Smooth muscle cell (in vitro differentiated cells): ENCODE measurements around the gene APBB2. TPM values are rescaled to one million over a fixed set of nuclear protein-coding genes. Genes with fewer than 3 reads are reported as not detected.

Experiments
- DNase-seq: peaks from one replicate; lab custom pipeline; 2025; ENCODE audit not compliant: unreplicated experiment; lab: John Stamatoyannopoulos, UW
- H2AFZ ChIP-seq: fragments of 200-600 bp; sonication (generic); 2 replicates; pipeline ENCODE4 v1.6.0; 2016; ENCODE audit warnings: antibody characterized with exemption, low read depth, mild to moderate bottlenecking
- H3F3A ChIP-seq: fragments of 200-600 bp; sonication (generic); 2 replicates; pipeline ENCODE4 v1.6.0; 2017; ENCODE audit warnings: antibody characterized with exemption, low read depth
- H3K27ac ChIP-seq: fragments of 200-600 bp; sonication (generic); 2 replicates; pipeline ENCODE4 v1.5.1; 2016; ENCODE audit warnings: low read depth, mild to moderate bottlenecking
- H3K27me3 ChIP-seq: fragments of 200-600 bp; sonication (generic); 2 replicates; pipeline ENCODE4 v1.6.1; 2016; ENCODE audit warnings: low read depth, mild to moderate bottlenecking
- H3K36me3 ChIP-seq: fragments of 200-600 bp; sonication (generic); 2 replicates; pipeline ENCODE4 v1.5.1; 2016; ENCODE audit warnings: low read depth
- H3K4me1 ChIP-seq: fragments of 200-600 bp; sonication (generic); 2 replicates; pipeline ENCODE4 v1.5.1; 2016; ENCODE audit warnings: low read depth
- H3K4me2 ChIP-seq: fragments of 200-600 bp; sonication (generic); 2 replicates; pipeline ENCODE4 v1.6.0; 2016; ENCODE audit warnings: mild to moderate bottlenecking
- H3K4me3 ChIP-seq: fragments of 200-600 bp; sonication (generic); 2 replicates; pipeline ENCODE4 v1.5.1; 2016; ENCODE audit warnings: mild to moderate bottlenecking
- H3K79me2 ChIP-seq: fragments of 200-600 bp; sonication (generic); 2 replicates; pipeline ENCODE4 v1.6.0; 2016; ENCODE audit warnings: low read depth, mild to moderate bottlenecking
- H3K9ac ChIP-seq: fragments of 200-600 bp; sonication (generic); 2 replicates; pipeline ENCODE4 v1.6.0; 2016; ENCODE audit warnings: low read depth
- H3K9me3 ChIP-seq: fragments of 200-600 bp; sonication (generic); replicated peaks from 2 replicates; pipeline ENCODE4 v1.5.1; 2016; ENCODE audit warnings: low read depth
- H4K20me1 ChIP-seq: fragments of 200-600 bp; sonication (generic); 2 replicates; pipeline ENCODE4 v1.6.0; 2016; ENCODE audit warnings: low read depth
- CTCF ChIP-seq: fragments of 200-600 bp; sonication (generic); IDR thresholded peaks from 2 replicates; pipeline ENCODE4 v1.5.1; 2017; ENCODE audit warnings: borderline replicate concordance, mild to moderate bottlenecking, antibody characterized with exemption; ENCODE audit not compliant: insufficient read depth, poor library complexity, severe bottlenecking
- WGBS: methylation state at CpG from one replicate; pipeline ENCODE4 v1.1.7; 2016; ENCODE audit warnings: low lambda C conversion rate; 5-methylcytosine and 5-hydroxymethylcytosine counted together
- polyA plus RNA-seq: library from polyadenylated mRNA; unstranded; fragments of >200 nt; fragmentation: Nextera tagmentation; extraction: Ambion mirVana; gene quantifications from 2 replicates; pipeline ENCODE4 v1.2.1, GENCODE V29; 2016
- small RNA-seq: library from RNA; depleted of rRNA; stranded (forward); fragments of <200 nt; gene quantifications from one replicate; pipeline ENCODE3, GENCODE V24; 2014
- total RNA-seq: library from RNA; depleted of rRNA; stranded (reverse); fragments of >200 nt; gene quantifications from 2 replicates; pipeline ENCODE4 v1.2.3, GENCODE V29; 2014

The APBB2 gene
- total and polyA plus RNA-seq, 2 experiments from 2014 or later: 22.1 to 60.9 TPM

GRCh38 chr4:40763228-40763716 is 451.1 kb downstream of the APBB2 start:
- peak overlapping the region; percentile 32 for H3K9ac ChIP-seq

More at GRCh38 chr4:40763228-40763716, 451.1 kb downstream of the APBB2 start:
- no peaks in the 10 kb centered on the region for H3K79me2 ChIP-seq
- H3F3A ChIP-seq: peaks cover 10% of the 10 kb centered on the region
- no peak for DNase-seq
- peaks cover 3% of the 10 kb centered on the region for H4K20me1 ChIP-seq
- H2AFZ ChIP-seq: no peak overlapping the region
- no peaks in the 10 kb centered on the region for H3K36me3 ChIP-seq
- no peaks in the 10 kb centered on the region for H3K4me1 ChIP-seq
- peak overlapping the region; percentile 58 for H3K4me2 ChIP-seq
- peak overlapping the region; percentile 70 for H3K27ac ChIP-seq
- 51% methylated on average over 3 of the region's 3 CpGs for WGBS
- H3K27me3 ChIP-seq: no peaks in the 10 kb centered on the region
- H3K9me3 ChIP-seq: no peaks in the 10 kb centered on the region
- TF ChIP-seq CTCF: no peak
- no peak overlapping the region for H3K4me3 ChIP-seq

Small RNA genes lying within 50 kb of the gene (small RNA-seq; reads per million reads assigned to genes)
- gene RF00019 (not detected), gene RNA5SP160 (not detected), gene RNU6-1195P (not detected), gene RNU6-836P (not detected)

Other genes with a start within 250 kb of the APBB2 start
- 330 and 360 TPM in 2 replicates for gene UCHL1, start 42.4 kb upstream of the APBB2 start, total RNA-seq
- gene UCHL1, start 42.4 kb upstream of the APBB2 start, polyA plus RNA-seq: 206 and 223 TPM in 2 replicates